Panc1 (cell line): ENCODE measurements around the gene FZR1.

ENCODE experiments used
- POLR2AphosphoS5 ChIP-seq: IDR thresholded peaks from 2 replicates; pipeline ENCODE4 v1.6.1; 2012; ENCODE audit warnings: mild to moderate bottlenecking, low read depth, low read length, moderate library complexity
- TCF7L2 ChIP-seq: IDR thresholded peaks from 2 replicates; pipeline ENCODE4 v1.6.1; 2011; ENCODE audit warnings: mild to moderate bottlenecking, low read depth, low read length, inconsistent platforms
- TF ChIP-seq, protein P1 (sequence below): fragments of 450-650 bp; IDR thresholded peaks from 2 replicates; pipeline ENCODE4 v1.5.1; 2017; ENCODE audit warnings: mild to moderate bottlenecking

DNA sequence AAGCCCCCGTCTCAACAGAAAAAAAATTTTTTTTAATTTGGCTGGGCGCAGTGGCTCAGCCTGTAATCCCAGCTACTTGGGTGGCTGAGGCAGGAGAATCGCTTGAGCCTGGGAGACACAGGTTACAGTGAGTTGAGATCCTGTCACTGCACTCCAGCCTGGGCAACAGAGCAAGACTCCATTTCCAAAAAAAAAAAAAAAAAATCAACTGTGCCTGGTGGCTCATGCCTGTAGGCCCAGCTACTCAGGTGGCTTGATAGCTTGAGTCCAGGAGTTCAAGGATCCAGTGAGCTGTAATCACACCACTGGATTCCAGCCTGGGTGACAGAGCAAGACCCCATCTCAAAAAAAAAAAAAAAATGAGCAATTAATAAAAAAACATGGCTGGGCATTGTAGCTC is 4.3 kb upstream of the FZR1 start:
- TF ChIP-seq, protein P1, sequence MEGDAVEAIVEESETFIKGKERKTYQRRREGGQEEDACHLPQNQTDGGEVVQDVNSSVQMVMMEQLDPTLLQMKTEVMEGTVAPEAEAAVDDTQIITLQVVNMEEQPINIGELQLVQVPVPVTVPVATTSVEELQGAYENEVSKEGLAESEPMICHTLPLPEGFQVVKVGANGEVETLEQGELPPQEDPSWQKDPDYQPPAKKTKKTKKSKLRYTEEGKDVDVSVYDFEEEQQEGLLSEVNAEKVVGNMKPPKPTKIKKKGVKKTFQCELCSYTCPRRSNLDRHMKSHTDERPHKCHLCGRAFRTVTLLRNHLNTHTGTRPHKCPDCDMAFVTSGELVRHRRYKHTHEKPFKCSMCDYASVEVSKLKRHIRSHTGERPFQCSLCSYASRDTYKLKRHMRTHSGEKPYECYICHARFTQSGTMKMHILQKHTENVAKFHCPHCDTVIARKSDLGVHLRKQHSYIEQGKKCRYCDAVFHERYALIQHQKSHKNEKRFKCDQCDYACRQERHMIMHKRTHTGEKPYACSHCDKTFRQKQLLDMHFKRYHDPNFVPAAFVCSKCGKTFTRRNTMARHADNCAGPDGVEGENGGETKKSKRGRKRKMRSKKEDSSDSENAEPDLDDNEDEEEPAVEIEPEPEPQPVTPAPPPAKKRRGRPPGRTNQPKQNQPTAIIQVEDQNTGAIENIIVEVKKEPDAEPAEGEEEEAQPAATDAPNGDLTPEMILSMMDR = no peak
- no peak for TF ChIP-seq POLR2AphosphoS5
- TF ChIP-seq TCF7L2 = no peak
